ENCODE measurements around the gene FBXO2.

FBXO2 gene

GRCh38 chr1:11653101-11653860 is 948 bp downstream of the FBXO2 start:
- peak; percentile 86 for DNase-seq (ENCODE audit: insufficient read length, low spot score)
- peak; percentile 41 for FAIRE-seq
- TF ChIP-seq POLR2A (IDR thresholded peaks at IDR 0.05; ENCODE audit: low read depth, low read length): no peak

- FAIRE-seq: no peak
- no peak for TF ChIP-seq POLR2A (IDR thresholded peaks at IDR 0.05; ENCODE audit: low read depth, low read length)
These were observed 1.9 kb downstream of the FBXO2 start for GRCh38 chr1:11652203-11652780.

GRCh38 chr1:11651017-11651416 is 3.2 kb downstream of the FBXO2 start:
- FAIRE-seq: no peak
- no peak for TF ChIP-seq POLR2A (IDR thresholded peaks at IDR 0.05; ENCODE audit: low read depth, low read length)

More at GRCh38 chr1:11652203-11652780, 1.9 kb downstream of the FBXO2 start:
- DNase-seq (ENCODE audit: insufficient read length, low spot score): no peak

GRCh38 chr1:11650331-11650991 is 3.8 kb downstream of the FBXO2 start:
- TF ChIP-seq POLR2A (IDR thresholded peaks at IDR 0.05; ENCODE audit: low read depth, low read length): no peak
- no peak for DNase-seq (ENCODE audit: insufficient read length, low spot score)
- no peak for FAIRE-seq

More at GRCh38 chr1:11651017-11651416, 3.2 kb downstream of the FBXO2 start:
- no peak for DNase-seq (ENCODE audit: insufficient read length, low spot score)

- no peak for TF ChIP-seq POLR2A (IDR thresholded peaks at IDR 0.05; ENCODE audit: low read depth, low read length)
- FAIRE-seq (no peak), DNase-seq (ENCODE audit: insufficient read length, low spot score) (no peak)
These were observed 4.5 kb downstream of the FBXO2 start for GRCh38 chr1:11649624-11650330.

GRCh38 chr1:11649237-11649623 is 5.0 kb downstream of the FBXO2 start:
- DNase-seq (ENCODE audit: insufficient read length, low spot score) (no peak), FAIRE-seq (no peak)
- TF ChIP-seq POLR2A (IDR thresholded peaks at IDR 0.05; ENCODE audit: low read depth, low read length): no peak

- no peak for DNase-seq (ENCODE audit: insufficient read length, low spot score)
- FAIRE-seq: no peak
These were observed 5.5 kb downstream of the FBXO2 start for GRCh38 chr1:11648732-11649158.

GRCh38 chr1:11648039-11648438 is 6.2 kb downstream of the FBXO2 start:
- no peak for FAIRE-seq
- no peak for DNase-seq (ENCODE audit: insufficient read length, low spot score)
- no peak for TF ChIP-seq POLR2A (IDR thresholded peaks at IDR 0.05; ENCODE audit: low read depth, low read length)

More at GRCh38 chr1:11648732-11649158, 5.5 kb downstream of the FBXO2 start:
- no peak for TF ChIP-seq POLR2A (IDR thresholded peaks at IDR 0.05; ENCODE audit: low read depth, low read length)

- DNase-seq (ENCODE audit: insufficient read length, low spot score) (no peak), FAIRE-seq (no peak)
- no peak for TF ChIP-seq POLR2A (IDR thresholded peaks at IDR 0.05; ENCODE audit: low read depth, low read length)
These were observed 6.9 kb downstream of the FBXO2 start for GRCh38 chr1:11647333-11647732.

- TF ChIP-seq POLR2A (IDR thresholded peaks at IDR 0.05; ENCODE audit: low read depth, low read length): no peak
- no peak for FAIRE-seq
- DNase-seq (ENCODE audit: insufficient read length, low spot score): no peak
These were observed 7.9 kb downstream of the FBXO2 start for GRCh38 chr1:11646317-11646716.

GRCh38 chr1:11645670-11646265 is 8.5 kb downstream of the FBXO2 start:
- no peak for TF ChIP-seq POLR2A (IDR thresholded peaks at IDR 0.05; ENCODE audit: low read depth, low read length)
- DNase-seq (ENCODE audit: insufficient read length, low spot score) (peak; percentile 62), FAIRE-seq (peak; percentile 66)

- TF ChIP-seq POLR2A (IDR thresholded peaks at IDR 0.05; ENCODE audit: low read depth, low read length): no peak
- DNase-seq (ENCODE audit: insufficient read length, low spot score) (no peak), FAIRE-seq (no peak)
These were observed 9.0 kb downstream of the FBXO2 start for GRCh38 chr1:11645270-11645669.

GRCh38 chr1:11643782-11644181 is 10.4 kb downstream of the FBXO2 start:
- DNase-seq (ENCODE audit: insufficient read length, low spot score) (no peak), FAIRE-seq (no peak)
- TF ChIP-seq POLR2A (IDR thresholded peaks at IDR 0.05; ENCODE audit: low read depth, low read length): no peak

GRCh38 chr1:11642418-11643017 is 11.7 kb downstream of the FBXO2 start:
- peak; percentile 84 for FAIRE-seq

More at GRCh38 chr1:11642418-11643017, 11.7 kb downstream of the FBXO2 start:
- DNase-seq (ENCODE audit: insufficient read length, low spot score): peak; percentile 66

All from H54 (cell line).